ENCODE measurements around the gene ZFP69.
A peak's percentile ranks its signal among the peaks of the same experiment; 100 is the strongest.

ZFP69 gene

GRCh38 chr1:40449684-40450494, 27.2 kb upstream of the ZFP69 start, which contains the start of gene ZFP69B (continued):
- no peak for TF ChIP-seq ZBTB21 (tag by site-specific recombination; IDR thresholded peaks at IDR 0.05)
- peak; percentile 29; the same call in 1 of the 2 replicates for TF ChIP-seq KLF16 (tag by site-specific recombination; IDR thresholded peaks at IDR 0.05)
- TF ChIP-seq ZNF24 (tag by site-specific recombination; IDR thresholded peaks at IDR 0.05): no peak
- TF ChIP-seq ZNF404 (tag by site-specific recombination; IDR thresholded peaks at IDR 0.05): no peak
- no peak for TF ChIP-seq ZNF654 (tag by site-specific recombination; IDR thresholded peaks at IDR 0.05; ENCODE audit: low read depth)
- TF ChIP-seq ZNF48 (tag by site-specific recombination; IDR thresholded peaks at IDR 0.05): no peak
- TF ChIP-seq ZNF473 (tag by site-specific recombination; IDR thresholded peaks at IDR 0.05): no peak
- TF ChIP-seq ZNF596 (tag by site-specific recombination; IDR thresholded peaks at IDR 0.05): no peak
- no peak for TF ChIP-seq ZNF354C (tag by site-specific recombination; IDR thresholded peaks at IDR 0.05; ENCODE audit: borderline replicate concordance, low read depth)
- TF ChIP-seq INSM2 (tag by site-specific recombination; IDR thresholded peaks at IDR 0.05): no peak
- peak; percentile 56 for TF ChIP-seq ZNF692 (tag by site-specific recombination; IDR thresholded peaks at IDR 0.05)
- no peak for TF ChIP-seq ZNF707 (tag by site-specific recombination; IDR thresholded peaks at IDR 0.05)
- no peak for TF ChIP-seq ZNF175 (tag by site-specific recombination; IDR thresholded peaks at IDR 0.05)
- TF ChIP-seq ZBTB48 (tag by site-specific recombination; IDR thresholded peaks at IDR 0.05): peak; percentile 93
- no peak for TF ChIP-seq ZSCAN5A (tag by site-specific recombination; IDR thresholded peaks at IDR 0.05)
- TF ChIP-seq ZNF600 (tag by site-specific recombination; IDR thresholded peaks at IDR 0.05): peak; percentile 94
- TF ChIP-seq EGR2 (tag by site-specific recombination; IDR thresholded peaks at IDR 0.05; ENCODE audit: low read depth): peak; percentile 95
- TF ChIP-seq ZNF621 (tag by site-specific recombination; IDR thresholded peaks at IDR 0.05): no peak
- TF ChIP-seq ZNF501 (tag by site-specific recombination; IDR thresholded peaks at IDR 0.05): 0 out of 2 replicates have a peak, but pooled peaks have one; percentile 29
- TF ChIP-seq OVOL3 (tag by site-specific recombination; IDR thresholded peaks at IDR 0.05): no peak
- no peak for TF ChIP-seq ZNF549 (tag by site-specific recombination; IDR thresholded peaks at IDR 0.05)
- peak; percentile 97 for TF ChIP-seq KLF9 (tag by site-specific recombination; IDR thresholded peaks at IDR 0.05; ENCODE audit: low read depth)
- no peak for TF ChIP-seq ZNF571 (tag by site-specific recombination; IDR thresholded peaks at IDR 0.05)
- TF ChIP-seq YY2 (tag by site-specific recombination; IDR thresholded peaks at IDR 0.05): no peak
- no peak for TF ChIP-seq ZNF785 (tag by site-specific recombination; IDR thresholded peaks at IDR 0.05)
- no peak for TF ChIP-seq ZNF23 (tag by site-specific recombination; IDR thresholded peaks at IDR 0.05; ENCODE audit: borderline replicate concordance)
- no peak; the same call in 1 of the 2 replicates for TF ChIP-seq OSR2 (tag by site-specific recombination; IDR thresholded peaks at IDR 0.05)
- peak; percentile 97 for TF ChIP-seq ZBTB20 (tag by site-specific recombination; IDR thresholded peaks at IDR 0.05)
- TF ChIP-seq ZNF645 (tag by site-specific recombination; IDR thresholded peaks at IDR 0.05): no peak
- TF ChIP-seq ZNF529 (tag by site-specific recombination; IDR thresholded peaks at IDR 0.05; ENCODE audit: insufficient replicate concordance): no peak
- TF ChIP-seq ZNF776 (tag by site-specific recombination; IDR thresholded peaks at IDR 0.05; ENCODE audit: borderline replicate concordance): no peak
- no peak for TF ChIP-seq ZNF677 (tag by site-specific recombination; IDR thresholded peaks at IDR 0.05)
- no peak for TF ChIP-seq ZNF391 (tag by site-specific recombination; IDR thresholded peaks at IDR 0.05; ENCODE audit: borderline replicate concordance, low read depth)
- no peak for TF ChIP-seq ZBTB1 (tag by site-specific recombination; IDR thresholded peaks at IDR 0.05)
- no peak for TF ChIP-seq ZNF830 (tag by site-specific recombination; IDR thresholded peaks at IDR 0.05; ENCODE audit: low read depth)
- no peak for TF ChIP-seq ZNF10 (tag by site-specific recombination; IDR thresholded peaks at IDR 0.05)
- TF ChIP-seq ZFHX2 (tag by site-specific recombination; conservative IDR thresholded peaks at IDR 0.05): peak; percentile 99
